MM.1S (cell line): Measurements from ENCODE around the gene PLAC1.

Source experiments
- CTCF ChIP-seq: fragments of 300-600 bp; sonication (generic); IDR thresholded peaks from 2 replicates; pipeline ENCODE4 v1.5.1; 2016; ENCODE audit warnings: antibody characterized with exemption, low read length, mixed read lengths
- EZH2 ChIP-seq: fragments of 300-600 bp; sonication (generic); optimal IDR thresholded peaks from 2 replicates; pipeline ENCODE3; 2017; ENCODE audit warnings: low read depth, mild to moderate bottlenecking, antibody characterized with exemption, low read length, mixed read lengths
- EZH2phosphoT487 ChIP-seq: fragments of 300-600 bp; sonication (generic); IDR thresholded peaks from 2 replicates; pipeline ENCODE4 v1.6.1; 2018; ENCODE audit warnings: antibody characterized with exemption, low read length

- TF ChIP-seq EZH2 (no peak), CTCF (no peak), EZH2phosphoT487 (no peak)
Measured at GRCh38 chrX:134552351-134552750, 105.9 kb downstream of the PLAC1 start.
